ENCODE measurements around the gene RXRA.

GRCh38 chr9:134348404-134349155 lies 22.3 kb downstream of the RXRA start:
- TF ChIP-seq LEF1 (IDR thresholded peaks at IDR 0.05; ENCODE audit: borderline replicate concordance) = no peak
- TF ChIP-seq SUZ12 (IDR thresholded peaks at IDR 0.05) = no peak
- TF ChIP-seq FOXM1 (IDR thresholded peaks at IDR 0.05; ENCODE audit: borderline replicate concordance) = no peak
- TF ChIP-seq NFRKB (IDR thresholded peaks at IDR 0.05) = no peak
- TF ChIP-seq SP1 (IDR thresholded peaks at IDR 0.05) = no peak
- no peak for TF ChIP-seq ARNT (IDR thresholded peaks at IDR 0.05)
